HepG2 (cell line): Measurements from ENCODE around the gene SETD1B. TPM values are rescaled to one million over a fixed set of nuclear protein-coding genes. Genes with fewer than 3 reads are reported as not detected.

Experiments
- EP300 ChIP-seq, 3 experiments: sonication (generic) in 1 of 3; formaldehyde crosslinking in 1 of 3; IDR thresholded peaks; 2 replicates each; pipeline versions ENCODE4 v1.5.1 to v1.6.1; 2011 to 2020; ENCODE audit warnings: low read depth in 2 of 3, low read length in 2 of 3, borderline replicate concordance in 1 of 3, improper control_type of control experiment in 1 of 3, mild to moderate bottlenecking in 1 of 3, missing genetic modification reagents in 1 of 3, moderate library complexity in 1 of 3
- GATAD2A ChIP-seq: IDR thresholded peaks from 2 replicates; pipeline ENCODE4 v1.6.1; 2016
- HMG20A ChIP-seq: IDR thresholded peaks from 2 replicates; pipeline ENCODE4 v1.6.1; 2016; ENCODE audit warnings: borderline replicate concordance
- IKZF4 ChIP-seq: sonication (generic); formaldehyde crosslinking; IDR thresholded peaks from 2 replicates; pipeline ENCODE4 v1.5.1; 2020; ENCODE audit warnings: borderline replicate concordance, mild to moderate bottlenecking, low read depth, missing genetic modification reagents; ENCODE audit errors: not compliant biosample characterization
- RCOR2 ChIP-seq: IDR thresholded peaks from 2 replicates; pipeline ENCODE4 v1.6.1; 2016; ENCODE audit warnings: missing biosample characterization, missing genetic modification reagents
- SAP130 ChIP-seq: IDR thresholded peaks from 2 replicates; pipeline ENCODE4 v1.6.1; 2016; ENCODE audit warnings: low read depth
- SRSF9 ChIP-seq: fragments of 200-400 bp; formaldehyde crosslinking; IDR thresholded peaks from 2 replicates; pipeline ENCODE4 v1.6.1; 2018; ENCODE audit warnings: borderline replicate concordance, mild to moderate bottlenecking, low read depth, low read length; ENCODE audit not compliant: insufficient read depth, poor library complexity, severe bottlenecking
- TBX2 ChIP-seq: sonication (generic); formaldehyde crosslinking; IDR thresholded peaks from 2 replicates; pipeline ENCODE4 v1.5.0; 2020; ENCODE audit warnings: missing genetic modification reagents, mild to moderate bottlenecking, borderline replicate concordance
- TFE3 ChIP-seq: IDR thresholded peaks from 2 replicates; pipeline ENCODE4 v1.6.1; 2016
- ZFP36L2 ChIP-seq: sonication (generic); formaldehyde crosslinking; IDR thresholded peaks from 2 replicates; pipeline ENCODE4 v1.4.0; 2020; ENCODE audit warnings: missing genetic modification reagents
- ZNF292 ChIP-seq: sonication (generic); formaldehyde crosslinking; IDR thresholded peaks from 2 replicates; pipeline ENCODE4 v1.8.1; 2022; ENCODE audit warnings: mild to moderate bottlenecking, low read depth, missing genetic modification reagents, borderline replicate concordance
- ZNF530 ChIP-seq: sonication (generic); formaldehyde crosslinking; IDR thresholded peaks from 2 replicates; pipeline ENCODE4 v1.5.0; 2020; ENCODE audit warnings: low read depth, mild to moderate bottlenecking, missing genetic modification reagents
- ZNF558 ChIP-seq: sonication (generic); formaldehyde crosslinking; IDR thresholded peaks from 2 replicates; pipeline ENCODE4 v1.9.0; 2022; ENCODE audit warnings: mild to moderate bottlenecking, missing genetic modification reagents, borderline replicate concordance
- ZNF562 ChIP-seq: sonication (generic); formaldehyde crosslinking; IDR thresholded peaks from 2 replicates; pipeline ENCODE4 v1.8.0; 2022; ENCODE audit warnings: missing genetic modification reagents, borderline replicate concordance
- ZNF687 ChIP-seq: sonication (generic); formaldehyde crosslinking; IDR thresholded peaks from 2 replicates; pipeline ENCODE4 v1.5.1; 2020; ENCODE audit warnings: mild to moderate bottlenecking, missing genetic modification reagents, moderate library complexity
- ZNF704 ChIP-seq: sonication (generic); formaldehyde crosslinking; IDR thresholded peaks from 2 replicates; pipeline ENCODE4 v1.8.1; 2023; ENCODE audit warnings: mild to moderate bottlenecking, inconsistent platforms, moderate library complexity, missing genetic modification reagents, borderline replicate concordance
- ZSCAN29 ChIP-seq: sonication (generic); formaldehyde crosslinking; conservative IDR thresholded peaks from 2 replicates; pipeline ENCODE4 v1.4.0; 2020; ENCODE audit warnings: mild to moderate bottlenecking, missing genetic modification reagents
- ZSCAN31 ChIP-seq: sonication (generic); formaldehyde crosslinking; IDR thresholded peaks from 2 replicates; pipeline ENCODE4 v1.5.0; 2020; ENCODE audit warnings: low read depth, mild to moderate bottlenecking, missing genetic modification reagents
- polyA plus RNA-seq, 8 experiments: library from polyadenylated mRNA; depleted of rRNA in 3 of 8; stranded (reverse) in 7 of 8; unstranded in 1 of 8; fragments of >200 nt; fragmentation: Illumina TruSeq in 4 of 8; extraction: Trizol in 4 of 8; gene quantifications; 2 replicates each; pipeline versions ENCODE4 v1.2.1 to v1.2.3, GENCODE V29; 2011 to 2016; ENCODE audit warnings: low read depth in 4 of 8, missing spikeins in 1 of 8, mixed read lengths in 1 of 8; ENCODE audit not compliant: insufficient read depth in 1 of 8
- total RNA-seq, 5 experiments: library from RNA; depleted of rRNA; stranded (reverse); fragments of >200 nt; fragmentation: Illumina TruSeq; extraction: Trizol; gene quantifications; 2 replicates each; pipeline ENCODE4 v1.2.3, GENCODE V29; 2016; ENCODE audit warnings: low read depth in 1 of 5

The SETD1B gene
- total and polyA plus RNA-seq, 2 of the 13 experiments (the other 11 are each of a cell fraction or from before 2014, with no cell fraction given) = 1.1 to 1.4 TPM

GRCh38 chr12:121781998-121782979, 21.5 kb upstream of the SETD1B start (continued):
- TF ChIP-seq IKZF4 (no peak), EP300 (IDR thresholded peaks at IDR 0.05; ENCODE audit: low read depth in 2 of 2, low read length in 2 of 2) (peak in 1 of 2 experiments; percentile 28; a peak in 1 of 4 replicates), EP300 (CRISPR knock-in tag; IDR thresholded peaks at IDR 0.05; ENCODE audit: borderline replicate concordance) (no peak), ZNF558 (no peak), ZNF687 (CRISPR knock-in tag) (peak; percentile 26; the same call in 1 of the 2 replicates), ZNF530 (CRISPR knock-in tag) (no peak), SRSF9 (no peak), ZSCAN29 (CRISPR knock-in tag) (0 out of 2 replicates have a peak, but pooled peaks have one; percentile 37), SAP130 (CRISPR knock-in tag) (peak; percentile 55), TFE3 (CRISPR knock-in tag) (no peak), ZNF704 (CRISPR knock-in tag) (no peak), HMG20A (0 out of 2 replicates have a peak, but pooled peaks have one; percentile 18), ZNF562 (CRISPR knock-in tag) (no peak), RCOR2 (CRISPR knock-in tag) (no peak), TBX2 (CRISPR knock-in tag) (0 out of 2 replicates have a peak, but pooled peaks have one; percentile 28), GATAD2A (CRISPR knock-in tag) (peak; percentile 30; the same call in 1 of the 2 replicates), ZFP36L2 (CRISPR knock-in tag) (no peak), ZSCAN31 (CRISPR knock-in tag) (no peak), ZNF292 (CRISPR knock-in tag) (no peak)
